IPS DF 6.9 (cell line): ENCODE data around the gene MCM10.

Experiments
- DNase-seq: peaks from one replicate; pipeline ENCODE4 v3.0.0-alpha.2; 2013; ENCODE audit warnings: low read depth, low spot score
- H3K27ac ChIP-seq: one replicate; pipeline ENCODE4 v1.5.1; 2013; ENCODE audit warnings: low read length, control low read depth
- H3K27me3 ChIP-seq: 2 replicates; pipeline ENCODE4 v1.6.1; 2013; ENCODE audit warnings: mild to moderate bottlenecking, low read length; ENCODE audit not compliant: control insufficient read depth, insufficient read depth
- H3K36me3 ChIP-seq: 2 replicates; pipeline ENCODE4 v1.6.1; 2013; ENCODE audit warnings: low read length; ENCODE audit not compliant: control insufficient read depth, insufficient read depth
- H3K4me1 ChIP-seq: 2 replicates; pipeline ENCODE4 v1.6.1; 2013; ENCODE audit warnings: low read length; ENCODE audit not compliant: control insufficient read depth, insufficient read depth
- H3K4me3 ChIP-seq: 2 replicates; pipeline ENCODE4 v1.5.1; 2013; ENCODE audit warnings: mild to moderate bottlenecking, low read length
- H3K9me3 ChIP-seq: 2 replicates; pipeline ENCODE4 v1.6.1; 2013; ENCODE audit warnings: low read length, inconsistent platforms; ENCODE audit not compliant: control insufficient read depth, insufficient read depth
- WGBS: extraction: QIAGEN DNeasy Blood & Tissue Kit; methylation state at CpG from one replicate; pipeline ENCODE4 v1.1.7; 2013; ENCODE audit warnings: mixed read lengths, missing lambda C conversion rate; ENCODE audit not compliant: insufficient read length, insufficient coverage; 5-methylcytosine and 5-hydroxymethylcytosine counted together

Gene MCM10

DNA sequence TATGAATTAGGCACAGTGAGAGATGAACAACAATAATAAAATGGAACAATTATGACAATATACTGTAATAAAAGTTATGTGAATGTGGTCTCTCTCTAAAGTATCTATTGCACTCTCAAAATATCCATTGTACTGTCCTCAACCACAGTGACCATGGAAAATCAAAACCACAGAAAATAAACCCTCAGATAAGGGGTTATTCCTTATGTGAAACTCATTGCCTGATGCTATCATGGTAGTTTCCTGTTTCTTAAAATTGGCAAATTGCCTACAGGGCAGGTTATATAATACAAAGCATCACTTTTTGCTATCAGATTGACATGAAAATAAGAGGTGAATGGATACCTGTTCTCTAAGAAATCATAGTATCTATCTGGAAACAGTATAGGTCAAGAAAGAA lies 3.8 kb downstream of the MCM10 start:
- Histone ChIP-seq H3K9me3 (no peaks in the 10 kb centered on the region; the same call in 1 of the 2 replicates), H3K4me3 (no peak overlapping the region), H3K27ac (no peak overlapping the region), H3K27me3 (no peaks in the 10 kb centered on the region), H3K36me3 (peaks cover 12% of the 10 kb centered on the region; the same call in 1 of the 2 replicates), H3K4me1 (peaks cover 3% of the 10 kb centered on the region)
- DNase-seq: no peak

GRCh38 chr10:13167568-13167967 lies 6.2 kb downstream of the MCM10 start:
- no peaks in the 10 kb centered on the region; the same call in 1 of the 2 replicates for H3K9me3 ChIP-seq
- H3K27me3 ChIP-seq: no peaks in the 10 kb centered on the region
- peaks cover 13% of the 10 kb centered on the region for H3K36me3 ChIP-seq
- H3K27ac ChIP-seq: no peak overlapping the region
- no peak for DNase-seq
- no peak overlapping the region for H3K4me3 ChIP-seq
- no CpG with 5 or more reads among the region's 7 CpGs for WGBS
- peaks cover under 1% of the 10 kb centered on the region for H3K4me1 ChIP-seq

GRCh38 chr10:13168781-13169180 lies 7.4 kb downstream of the MCM10 start:
- Histone ChIP-seq H3K4me1 (no peaks in the 10 kb centered on the region), H3K27ac (no peak overlapping the region), H3K27me3 (no peaks in the 10 kb centered on the region), H3K9me3 (no peaks in the 10 kb centered on the region; the same call in 1 of the 2 replicates), H3K36me3 (peaks cover 22% of the 10 kb centered on the region), H3K4me3 (no peak overlapping the region)
- no CpG with 5 or more reads among the region's 6 CpGs for WGBS
- DNase-seq: no peak

- H3K27me3 ChIP-seq: no peaks in the 10 kb centered on the region
- no CpG with 5 or more reads among the region's 2 CpGs for WGBS
- H3K4me1 ChIP-seq: no peaks in the 10 kb centered on the region
- no peak overlapping the region for H3K27ac ChIP-seq
- H3K36me3 ChIP-seq: peaks cover 24% of the 10 kb centered on the region
- no peak for DNase-seq
- no peaks in the 10 kb centered on the region; the same call in 1 of the 2 replicates for H3K9me3 ChIP-seq
- no peak overlapping the region for H3K4me3 ChIP-seq
These were observed 12.3 kb downstream of the MCM10 start for GRCh38 chr10:13173616-13174015.

DNA sequence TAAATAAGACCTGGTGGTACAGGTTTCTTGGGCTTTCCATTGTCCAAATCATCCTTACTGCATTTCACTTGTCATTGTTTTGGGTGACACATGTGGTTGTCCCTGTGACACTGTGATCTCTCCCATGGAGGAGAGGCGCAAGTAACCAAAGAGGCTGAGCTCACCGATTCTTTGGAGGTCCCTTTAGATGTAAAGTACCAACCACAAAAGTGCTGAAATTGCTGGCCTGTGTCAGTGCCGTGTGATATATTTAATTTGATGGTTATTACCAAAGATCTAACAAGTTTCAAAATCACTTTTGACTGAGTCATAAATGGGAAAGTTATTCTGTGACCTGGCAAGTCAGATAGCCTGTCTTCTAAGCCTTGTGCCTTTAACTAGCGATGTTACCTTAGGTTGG lies 19.4 kb downstream of the MCM10 start:
- DNase-seq: no peak
- Histone ChIP-seq H3K36me3 (peaks cover 42% of the 10 kb centered on the region), H3K4me1 (no peaks in the 10 kb centered on the region), H3K4me3 (no peak overlapping the region), H3K9me3 (no peaks in the 10 kb centered on the region), H3K27ac (no peak overlapping the region), H3K27me3 (no peaks in the 10 kb centered on the region)
- WGBS: no CpG with 5 or more reads among the region's 4 CpGs

GRCh38 chr10:13182424-13182823 lies 21.1 kb downstream of the MCM10 start:
- WGBS: no CpG with 5 or more reads among the region's 1 CpG
- Histone ChIP-seq H3K27me3 (no peaks in the 10 kb centered on the region), H3K4me3 (no peak overlapping the region), H3K9me3 (no peaks in the 10 kb centered on the region), H3K27ac (no peak overlapping the region), H3K4me1 (no peaks in the 10 kb centered on the region), H3K36me3 (peaks cover 41% of the 10 kb centered on the region)
- DNase-seq: no peak

DNA sequence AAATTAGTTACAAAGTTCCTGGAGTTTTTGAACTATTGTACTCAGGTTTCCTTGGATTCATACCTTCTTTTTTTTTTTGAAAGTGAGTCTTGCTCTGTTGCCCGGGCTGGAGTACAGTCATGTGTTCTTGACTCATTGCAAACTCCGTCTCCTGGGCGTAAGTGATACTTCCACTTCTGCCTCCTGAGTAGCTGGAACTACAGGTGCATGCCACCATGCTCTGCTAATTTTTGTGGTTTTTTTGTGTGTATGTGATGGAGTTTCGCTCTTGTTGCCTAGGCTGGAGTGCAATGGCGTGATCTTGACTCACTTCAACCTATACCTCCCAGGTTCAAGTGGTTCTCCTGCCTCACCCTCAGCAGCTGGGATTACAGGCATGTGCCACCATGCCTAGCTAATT lies 22.3 kb downstream of the MCM10 start:
- no peak for DNase-seq
- Histone ChIP-seq H3K27me3 (no peaks in the 10 kb centered on the region), H3K9me3 (no peaks in the 10 kb centered on the region), H3K4me1 (no peaks in the 10 kb centered on the region), H3K36me3 (peaks cover 43% of the 10 kb centered on the region), H3K4me3 (no peak overlapping the region), H3K27ac (no peak overlapping the region)
- WGBS: no CpG with 5 or more reads among the region's 5 CpGs

GRCh38 chr10:13184276-13184675 lies 22.9 kb downstream of the MCM10 start:
- H3K27ac ChIP-seq: no peak overlapping the region
- no peaks in the 10 kb centered on the region for H3K9me3 ChIP-seq
- no peaks in the 10 kb centered on the region for H3K27me3 ChIP-seq
- no peak for DNase-seq
- no peak overlapping the region for H3K4me3 ChIP-seq
- H3K4me1 ChIP-seq: no peaks in the 10 kb centered on the region
- peaks cover 41% of the 10 kb centered on the region for H3K36me3 ChIP-seq
- WGBS: no CpG with 5 or more reads among the region's 2 CpGs

DNA sequence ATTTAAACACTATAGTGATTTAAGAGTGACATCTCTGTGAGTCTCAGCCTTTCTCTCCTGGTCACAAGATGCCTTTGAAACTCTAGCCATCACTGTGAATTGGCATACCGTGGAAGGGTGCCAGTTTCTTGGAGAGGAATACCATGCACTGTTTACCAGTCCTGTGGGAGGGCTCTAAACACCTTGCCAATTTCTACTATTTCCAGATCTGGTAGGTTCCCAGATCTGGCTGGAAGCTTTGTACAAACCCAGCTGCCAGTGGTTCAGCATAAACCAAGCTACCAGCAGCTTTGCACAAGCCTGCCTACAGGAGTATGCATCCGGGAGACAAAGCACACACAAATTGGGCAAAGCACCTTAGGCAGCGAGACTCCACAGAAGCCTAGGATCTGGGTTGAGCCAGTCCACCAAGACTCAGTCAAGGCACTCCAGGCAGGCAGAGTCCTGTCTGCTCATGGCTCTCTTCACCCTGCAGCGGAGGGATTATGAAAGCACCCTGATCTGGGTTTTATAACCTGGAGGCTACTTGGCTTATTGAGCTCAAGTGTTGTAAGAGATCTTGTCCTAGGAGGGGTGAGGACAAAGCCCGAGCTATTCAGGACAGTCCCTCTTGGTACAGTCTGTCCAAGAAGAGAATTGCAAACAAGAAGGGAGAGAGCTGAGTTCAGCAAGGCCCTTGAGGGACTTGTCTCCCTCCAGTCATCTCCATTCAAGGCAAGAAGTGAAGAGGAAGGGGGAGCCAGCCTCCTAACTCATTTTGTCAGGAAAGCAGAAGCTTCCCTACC lies 23.6 kb downstream of the MCM10 start:
- no peaks in the 10 kb centered on the region for H3K4me1 ChIP-seq
- no CpG with 5 or more reads among the region's 5 CpGs for WGBS
- H3K36me3 ChIP-seq: peaks cover 41% of the 10 kb centered on the region

DNA sequence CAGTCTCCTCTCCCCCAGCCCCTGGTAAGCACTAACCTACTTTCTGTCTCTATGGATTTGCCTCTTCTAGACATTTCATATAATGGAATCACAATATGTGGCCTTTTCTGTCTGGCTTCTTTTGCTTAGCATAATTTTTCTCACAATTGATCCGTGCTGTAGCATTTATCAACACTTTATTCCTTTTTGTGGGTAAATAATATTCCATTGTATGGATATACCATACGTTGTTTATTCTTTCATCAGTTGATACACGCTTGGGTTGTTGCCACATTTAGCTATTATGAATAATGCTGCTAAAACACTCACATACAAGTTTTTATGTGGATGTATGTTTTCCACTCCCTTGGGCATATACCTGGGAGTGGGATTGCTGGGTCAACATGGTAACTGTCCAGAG lies 25.8 kb downstream of the MCM10 start:
- no peak for DNase-seq
- H3K27ac ChIP-seq: no peak overlapping the region
- H3K9me3 ChIP-seq: no peaks in the 10 kb centered on the region
- H3K36me3 ChIP-seq: peaks cover 38% of the 10 kb centered on the region
- H3K27me3 ChIP-seq: no peaks in the 10 kb centered on the region
- no peaks in the 10 kb centered on the region for H3K4me1 ChIP-seq
- no CpG with 5 or more reads among the region's 3 CpGs for WGBS
- no peak overlapping the region for H3K4me3 ChIP-seq

More for the DNA sequence above, 23.6 kb downstream of the MCM10 start:
- no peak overlapping the region for H3K27ac ChIP-seq
- H3K27me3 ChIP-seq: no peaks in the 10 kb centered on the region
- DNase-seq: no peak
- no peaks in the 10 kb centered on the region for H3K9me3 ChIP-seq
- no peak overlapping the region for H3K4me3 ChIP-seq

DNA sequence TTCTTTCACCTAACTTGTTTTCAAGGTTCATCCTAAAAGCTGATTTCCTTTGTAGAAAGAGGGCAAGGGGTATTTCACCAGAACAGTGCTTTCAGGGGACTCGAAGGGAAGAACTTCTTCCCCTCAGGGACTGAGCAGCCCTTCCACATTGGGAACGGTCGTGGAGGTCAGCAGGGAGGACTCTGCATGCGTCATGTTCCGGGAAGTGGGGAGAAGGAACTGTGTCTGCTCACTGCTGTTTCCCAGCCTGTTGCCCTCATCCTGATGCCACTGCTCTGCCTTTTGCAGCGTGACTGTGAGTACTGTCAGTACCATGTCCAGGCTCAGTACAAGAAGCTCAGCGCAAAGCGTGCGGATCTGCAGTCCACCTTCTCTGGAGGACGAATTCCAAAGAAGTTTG lies 27.2 kb downstream of the MCM10 start:
- no peaks in the 10 kb centered on the region for H3K9me3 ChIP-seq
- H3K27ac ChIP-seq: no peak overlapping the region
- no peak for DNase-seq
- no CpG with 5 or more reads among the region's 10 CpGs for WGBS
- no peaks in the 10 kb centered on the region for H3K27me3 ChIP-seq
- H3K36me3 ChIP-seq: peaks cover 40% of the 10 kb centered on the region
- no peak overlapping the region for H3K4me3 ChIP-seq
- no peaks in the 10 kb centered on the region for H3K4me1 ChIP-seq
